ENCODE data around the gene APOL3. TPM values are rescaled to one million over a fixed set of nuclear protein-coding genes. Genes with fewer than 3 reads are reported as not detected.
"Not testable (repeated sequence)": the region's sequence is repeated elsewhere in the genome, so short reads cannot be mapped to it uniquely, and the experiment has no call there.

Gene APOL3
- polyA plus RNA-seq, 1 donor from 2014 or later: not detected

- no peaks in the 10 kb centered on the region for H3K9me2 ChIP-seq (ENCODE audit: insufficient read depth, low read length)
- TF ChIP-seq RAD21 (conservative IDR thresholded peaks at IDR 0.05): no peak
- no peak for TF ChIP-seq CTCF (IDR thresholded peaks at IDR 0.05; ENCODE audit: poor library complexity, severe bottlenecking)
- TF ChIP-seq SMC3 (conservative IDR thresholded peaks at IDR 0.05; ENCODE audit: poor library complexity): no peak
- no peak for TF ChIP-seq TAF1 (IDR thresholded peaks at IDR 0.05; ENCODE audit: low read depth)
- TF ChIP-seq EP300 (conservative IDR thresholded peaks at IDR 0.05; ENCODE audit: poor library complexity, severe bottlenecking): no peak
- no peak for TF ChIP-seq REST (IDR thresholded peaks at IDR 0.05; ENCODE audit: borderline replicate concordance)
- TF ChIP-seq POLR2AphosphoS5 (IDR thresholded peaks at IDR 0.05): no peak
- no peak for TF ChIP-seq EZH2 (IDR thresholded peaks at IDR 0.05; ENCODE audit: borderline replicate concordance, insufficient read depth, low read length, poor library complexity, severe bottlenecking)
- TF ChIP-seq MXI1 (conservative IDR thresholded peaks at IDR 0.05; ENCODE audit: poor library complexity, severe bottlenecking): no peak
- H3K27ac ChIP-seq (ENCODE audit: low read length): no peak overlapping the region
- no peaks in the 10 kb centered on the region for H3K9me3 ChIP-seq (ENCODE audit: low read length)
- H3K27me3 ChIP-seq (ENCODE audit: insufficient read depth, low read depth, low read length): no peaks in the 10 kb centered on the region
- H2AFZ ChIP-seq (ENCODE audit: low read depth, low read length): no peak overlapping the region
- H3F3A ChIP-seq (ENCODE audit: insufficient read depth, low read length, poor library complexity, severe bottlenecking): no peaks in the 10 kb centered on the region
- H3K79me2 ChIP-seq (replicated peaks; ENCODE audit: insufficient read depth, low read length): no peaks in the 10 kb centered on the region
- H3K4me2 ChIP-seq (ENCODE audit: low read length): no peak overlapping the region
- H3K36me3 ChIP-seq (ENCODE audit: insufficient read depth, low read length): no peaks in the 10 kb centered on the region
- no peak overlapping the region for H3K4me3 ChIP-seq (ENCODE audit: low read length)
- H4K20me1 ChIP-seq (ENCODE audit: insufficient read depth): no peaks in the 10 kb centered on the region
- H3K9ac ChIP-seq (ENCODE audit: low read length): no peak overlapping the region
These were observed 17.3 kb downstream of the APOL3 start for GRCh38 chr22:36143066-36143815.

- Histone ChIP-seq H3K79me2 (replicated peaks; ENCODE audit: insufficient read depth, low read length) (no peaks in the 10 kb centered on the region), H3K4me3 (ENCODE audit: low read length) (no peak overlapping the region), H2AFZ (ENCODE audit: low read depth, low read length) (no peak overlapping the region), H3K9me3 (ENCODE audit: low read length) (no peaks in the 10 kb centered on the region), H3K36me3 (ENCODE audit: insufficient read depth, low read length) (no peaks in the 10 kb centered on the region), H3K9me2 (ENCODE audit: insufficient read depth, low read length) (no peaks in the 10 kb centered on the region), H3K4me2 (ENCODE audit: low read length) (no peak overlapping the region), H3K9ac (ENCODE audit: low read length) (no peak overlapping the region), H3K27me3 (ENCODE audit: insufficient read depth, low read depth, low read length) (no peaks in the 10 kb centered on the region), H3F3A (ENCODE audit: insufficient read depth, low read length, poor library complexity, severe bottlenecking) (no peaks in the 10 kb centered on the region), H4K20me1 (ENCODE audit: insufficient read depth) (no peaks in the 10 kb centered on the region), H3K27ac (ENCODE audit: low read length) (no peak overlapping the region)
- TF ChIP-seq REST (IDR thresholded peaks at IDR 0.05; ENCODE audit: borderline replicate concordance) (no peak), SMC3 (conservative IDR thresholded peaks at IDR 0.05; ENCODE audit: poor library complexity) (no peak), MXI1 (conservative IDR thresholded peaks at IDR 0.05; ENCODE audit: poor library complexity, severe bottlenecking) (no peak), CTCF (IDR thresholded peaks at IDR 0.05; ENCODE audit: poor library complexity, severe bottlenecking) (no peak), TAF1 (IDR thresholded peaks at IDR 0.05; ENCODE audit: low read depth) (no peak), EP300 (conservative IDR thresholded peaks at IDR 0.05; ENCODE audit: poor library complexity, severe bottlenecking) (no peak), POLR2AphosphoS5 (IDR thresholded peaks at IDR 0.05) (no peak), EZH2 (IDR thresholded peaks at IDR 0.05; ENCODE audit: borderline replicate concordance, insufficient read depth, low read length, poor library complexity, severe bottlenecking) (no peak), RAD21 (conservative IDR thresholded peaks at IDR 0.05) (no peak)
These were observed 19.1 kb downstream of the APOL3 start for GRCh38 chr22:36141481-36141880.

GRCh38 chr22:36138709-36139108, 21.8 kb downstream of the APOL3 start:
- H3K27ac ChIP-seq (ENCODE audit: low read length); H3K9me2 ChIP-seq (ENCODE audit: insufficient read depth, low read length); H2AFZ ChIP-seq (ENCODE audit: low read depth, low read length); H3K79me2 ChIP-seq (replicated peaks; ENCODE audit: insufficient read depth, low read length); H4K20me1 ChIP-seq (ENCODE audit: insufficient read depth); H3F3A ChIP-seq (ENCODE audit: insufficient read depth, low read length, poor library complexity, severe bottlenecking); H3K4me3 ChIP-seq (ENCODE audit: low read length); H3K9me3 ChIP-seq (ENCODE audit: low read length); H3K36me3 ChIP-seq (ENCODE audit: insufficient read depth, low read length); H3K27me3 ChIP-seq (ENCODE audit: insufficient read depth, low read depth, low read length); H3K4me2 ChIP-seq (ENCODE audit: low read length); H3K9ac ChIP-seq (ENCODE audit: low read length): not testable (repeated sequence)
